Measurements from ENCODE around the gene ROPN1B.
"Not testable (repeated sequence)": the region's sequence is repeated elsewhere in the genome, so short reads cannot be mapped to it uniquely, and the experiment has no call there.

- not testable (repeated sequence) for TF ChIP-seq CTCF (conservative IDR thresholded peaks at IDR 0.05; ENCODE audit: low read depth in 2 of 2); EZH2 (IDR thresholded peaks at IDR 0.05; ENCODE audit: low read depth, unreplicated experiment); ETS1 (IDR thresholded peaks at IDR 0.05)
Observed at GRCh38 chr3:125933397-125934173, 35.4 kb upstream of the ROPN1B start.

Data from GM23338 (cell line).